Measurements from ENCODE around the gene ZBTB9.

- TF ChIP-seq POLR2A (IDR thresholded peaks at IDR 0.05) (no peak), CTCF (IDR thresholded peaks at IDR 0.05) (no peak)
Observed at GRCh38 chr6:33432546-33432945, 21.8 kb upstream of the ZBTB9 start.
